Hepatocyte (in vitro differentiated cells): ENCODE results near the gene STARD8. TPM values are rescaled to one million over a fixed set of nuclear protein-coding genes. Genes with fewer than 3 reads are reported as not detected.

ENCODE experiments used
- DNase-seq: peaks from one replicate; pipeline ENCODE4 v3.0.0-alpha.2; 2016; ENCODE audit warnings: low spot score
- H2AFZ ChIP-seq: fragments of 200-600 bp; sonication (generic); 2 replicates; pipeline ENCODE4 v1.6.0; 2016; ENCODE audit warnings: antibody characterized with exemption, mild to moderate bottlenecking
- H3K27ac ChIP-seq: fragments of 200-600 bp; sonication (generic); 2 replicates; pipeline ENCODE4 v1.5.1; 2016; ENCODE audit warnings: mild to moderate bottlenecking
- H3K27me3 ChIP-seq: fragments of 200-600 bp; sonication (generic); 2 replicates; pipeline ENCODE4 v1.6.1; 2016
- H3K36me3 ChIP-seq: fragments of 200-600 bp; sonication (generic); replicated peaks from 2 replicates; pipeline ENCODE4 v1.5.1; 2016; ENCODE audit warnings: low read depth; ENCODE audit not compliant: insufficient read depth
- H3K4me1 ChIP-seq: fragments of 200-600 bp; sonication (generic); 2 replicates; pipeline ENCODE4 v1.5.1; 2016; ENCODE audit warnings: mild to moderate bottlenecking, moderate library complexity; ENCODE audit not compliant: insufficient read depth
- H3K4me2 ChIP-seq: fragments of 200-600 bp; sonication (generic); 2 replicates; pipeline ENCODE4 v1.6.0; 2016
- H3K4me3 ChIP-seq: fragments of 200-600 bp; sonication (generic); 2 replicates; pipeline ENCODE4 v1.5.1; 2016; ENCODE audit warnings: mild to moderate bottlenecking
- H3K79me2 ChIP-seq: fragments of 200-600 bp; sonication (generic); 2 replicates; pipeline ENCODE4 v1.6.0; 2017; ENCODE audit warnings: mild to moderate bottlenecking
- H3K9me2 ChIP-seq: fragments of 200-600 bp; sonication (generic); replicated peaks from 2 replicates; pipeline ENCODE4 v1.6.0; 2017; ENCODE audit warnings: mild to moderate bottlenecking; ENCODE audit not compliant: insufficient read depth
- H3K9me3 ChIP-seq: fragments of 200-600 bp; sonication (generic); 2 replicates; pipeline ENCODE4 v1.5.1; 2016; ENCODE audit warnings: low read depth, mild to moderate bottlenecking
- H4K20me1 ChIP-seq: fragments of 200-600 bp; sonication (generic); 2 replicates; pipeline ENCODE4 v1.6.0; 2016; ENCODE audit warnings: mild to moderate bottlenecking; ENCODE audit not compliant: insufficient read depth, poor library complexity, severe bottlenecking
- CTCF ChIP-seq: fragments of 200-600 bp; sonication (generic); IDR thresholded peaks from 2 replicates; pipeline ENCODE4 v1.5.1; 2016; ENCODE audit warnings: antibody characterized with exemption, mild to moderate bottlenecking; ENCODE audit not compliant: poor library complexity
- EZH2 ChIP-seq: fragments of 200-600 bp; sonication (generic); IDR thresholded peaks from 2 replicates; pipeline ENCODE4 v1.6.1; 2016; ENCODE audit warnings: antibody characterized with exemption, mild to moderate bottlenecking, borderline replicate concordance
- EZH2phosphoT487 ChIP-seq: fragments of 200-600 bp; sonication (generic); IDR thresholded peaks from one replicate; pipeline ENCODE4 v1.6.1; 2018; ENCODE audit warnings: antibody characterized with exemption, mild to moderate bottlenecking, low read depth, moderate library complexity; ENCODE audit not compliant: unreplicated experiment, severe bottlenecking
- WGBS: methylation state at CpG from one replicate; pipeline ENCODE4 v1.1.6; 2016; ENCODE audit warnings: low lambda C conversion rate; ENCODE audit errors: missing lambda C conversion rate; 5-methylcytosine and 5-hydroxymethylcytosine counted together
- polyA plus RNA-seq: library from polyadenylated mRNA; unstranded; fragments of >200 nt; fragmentation: Nextera tagmentation; extraction: Ambion mirVana; gene quantifications from 2 replicates; pipeline ENCODE4 v1.2.1, GENCODE V29; 2016
- total RNA-seq: library from RNA; depleted of rRNA; stranded (reverse); fragments of >200 nt; gene quantifications from 2 replicates; pipeline ENCODE4 v1.2.3, GENCODE V29; 2014

The STARD8 gene
- total and polyA plus RNA-seq, 2 experiments from 2014 or later, result 1.1 to 3.3 TPM

- H3K27ac ChIP-seq, result no peak overlapping the region
- no peaks in the 10 kb centered on the region for H3K4me1 ChIP-seq
- H3K4me3 ChIP-seq, result no peak overlapping the region
- DNase-seq, result no peak
- H3K27me3 ChIP-seq, result no peaks in the 10 kb centered on the region
- H3K4me2 ChIP-seq, result no peak overlapping the region
- 84% methylated on average over 4 of the region's 4 CpGs for WGBS
- H3K36me3 ChIP-seq, result no peaks in the 10 kb centered on the region
- H3K79me2 ChIP-seq, result no peaks in the 10 kb centered on the region
- H2AFZ ChIP-seq, result no peak overlapping the region
- H4K20me1 ChIP-seq, result no peaks in the 10 kb centered on the region
- TF ChIP-seq CTCF, result no peak
- no peak for TF ChIP-seq EZH2phosphoT487
- no peak for TF ChIP-seq EZH2
- no peaks in the 10 kb centered on the region for H3K9me3 ChIP-seq
- no peaks in the 10 kb centered on the region for H3K9me2 ChIP-seq
These were observed 78.4 kb downstream of the STARD8 start for GRCh38 chrX:68725756-68726365.

GRCh38 chrX:68726366-68726765 lies 78.9 kb downstream of the STARD8 start:
- H3K36me3 ChIP-seq, result no peaks in the 10 kb centered on the region
- H3K79me2 ChIP-seq, result no peaks in the 10 kb centered on the region
- no peak for DNase-seq
- no peaks in the 10 kb centered on the region for H3K27me3 ChIP-seq
- no peaks in the 10 kb centered on the region for H3K9me2 ChIP-seq
- no peaks in the 10 kb centered on the region for H3K9me3 ChIP-seq
- no peaks in the 10 kb centered on the region for H4K20me1 ChIP-seq
- 71% methylated on average over 7 of the region's 7 CpGs for WGBS
- H3K4me3 ChIP-seq, result no peak overlapping the region
- no peak overlapping the region for H2AFZ ChIP-seq
- TF ChIP-seq EZH2 (no peak), EZH2phosphoT487 (no peak), CTCF (no peak)
- no peaks in the 10 kb centered on the region for H3K4me1 ChIP-seq
- H3K4me2 ChIP-seq, result no peak overlapping the region
- no peak overlapping the region for H3K27ac ChIP-seq

- Histone ChIP-seq H3K9me3 (no peaks in the 10 kb centered on the region), H3K9me2 (no peaks in the 10 kb centered on the region), H2AFZ (no peak overlapping the region), H3K27ac (no peak overlapping the region), H3K4me3 (no peak overlapping the region), H3K27me3 (no peaks in the 10 kb centered on the region), H3K79me2 (no peaks in the 10 kb centered on the region), H3K4me2 (no peak overlapping the region), H3K36me3 (no peaks in the 10 kb centered on the region), H4K20me1 (no peaks in the 10 kb centered on the region), H3K4me1 (no peaks in the 10 kb centered on the region)
- WGBS, result 70% methylated on average over 4 of the region's 4 CpGs
- DNase-seq, result no peak
- no peak for TF ChIP-seq EZH2
- no peak for TF ChIP-seq EZH2phosphoT487
These were observed 80.2 kb downstream of the STARD8 start for GRCh38 chrX:68727696-68728095.

GRCh38 chrX:68728186-68728585 lies 80.7 kb downstream of the STARD8 start:
- WGBS, result 91% methylated on average over 5 of the region's 5 CpGs
- Histone ChIP-seq H3K9me2 (no peaks in the 10 kb centered on the region), H3K4me2 (no peak overlapping the region), H3K4me1 (no peaks in the 10 kb centered on the region), H3K4me3 (no peak overlapping the region), H3K9me3 (no peaks in the 10 kb centered on the region), H3K27me3 (no peaks in the 10 kb centered on the region), H2AFZ (no peak overlapping the region), H3K79me2 (no peaks in the 10 kb centered on the region), H3K27ac (no peak overlapping the region), H3K36me3 (no peaks in the 10 kb centered on the region), H4K20me1 (no peaks in the 10 kb centered on the region)
- TF ChIP-seq EZH2, result no peak
- no peak for TF ChIP-seq CTCF
- no peak for TF ChIP-seq EZH2phosphoT487
- no peak for DNase-seq
